GM12873 (cell line): ENCODE data around the gene ZCCHC7.

ENCODE experiments used
- TF ChIP-seq, protein P1 (sequence below): IDR thresholded peaks from 2 replicates; pipeline ENCODE4 v1.5.1; 2012; ENCODE audit warnings: low read depth, mild to moderate bottlenecking, moderate library complexity, low read length, control low read depth; ENCODE audit not compliant: insufficient read depth; ENCODE audit errors: missing control alignments

Gene ZCCHC7

DNA sequence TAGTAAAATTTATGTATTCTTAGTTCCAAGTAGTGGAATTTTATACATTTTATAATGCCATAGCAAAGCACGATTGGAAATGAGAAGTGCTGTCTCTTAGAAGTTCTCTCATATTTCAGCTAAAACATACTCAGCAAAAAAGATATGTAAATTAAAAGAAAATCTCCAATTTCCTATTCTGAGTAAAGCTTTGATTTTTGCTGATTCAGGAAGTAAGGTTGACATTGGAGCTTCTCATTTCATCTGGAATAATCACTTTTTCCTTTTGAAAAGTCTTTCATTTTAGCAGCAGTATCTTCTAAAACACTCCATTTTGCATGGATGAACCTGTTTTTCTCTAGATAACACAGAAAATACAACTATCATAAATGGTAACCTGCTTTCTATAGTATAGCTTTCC is 121.0 kb downstream of the ZCCHC7 start:
- TF ChIP-seq, protein P1, sequence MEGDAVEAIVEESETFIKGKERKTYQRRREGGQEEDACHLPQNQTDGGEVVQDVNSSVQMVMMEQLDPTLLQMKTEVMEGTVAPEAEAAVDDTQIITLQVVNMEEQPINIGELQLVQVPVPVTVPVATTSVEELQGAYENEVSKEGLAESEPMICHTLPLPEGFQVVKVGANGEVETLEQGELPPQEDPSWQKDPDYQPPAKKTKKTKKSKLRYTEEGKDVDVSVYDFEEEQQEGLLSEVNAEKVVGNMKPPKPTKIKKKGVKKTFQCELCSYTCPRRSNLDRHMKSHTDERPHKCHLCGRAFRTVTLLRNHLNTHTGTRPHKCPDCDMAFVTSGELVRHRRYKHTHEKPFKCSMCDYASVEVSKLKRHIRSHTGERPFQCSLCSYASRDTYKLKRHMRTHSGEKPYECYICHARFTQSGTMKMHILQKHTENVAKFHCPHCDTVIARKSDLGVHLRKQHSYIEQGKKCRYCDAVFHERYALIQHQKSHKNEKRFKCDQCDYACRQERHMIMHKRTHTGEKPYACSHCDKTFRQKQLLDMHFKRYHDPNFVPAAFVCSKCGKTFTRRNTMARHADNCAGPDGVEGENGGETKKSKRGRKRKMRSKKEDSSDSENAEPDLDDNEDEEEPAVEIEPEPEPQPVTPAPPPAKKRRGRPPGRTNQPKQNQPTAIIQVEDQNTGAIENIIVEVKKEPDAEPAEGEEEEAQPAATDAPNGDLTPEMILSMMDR: no peak

DNA sequence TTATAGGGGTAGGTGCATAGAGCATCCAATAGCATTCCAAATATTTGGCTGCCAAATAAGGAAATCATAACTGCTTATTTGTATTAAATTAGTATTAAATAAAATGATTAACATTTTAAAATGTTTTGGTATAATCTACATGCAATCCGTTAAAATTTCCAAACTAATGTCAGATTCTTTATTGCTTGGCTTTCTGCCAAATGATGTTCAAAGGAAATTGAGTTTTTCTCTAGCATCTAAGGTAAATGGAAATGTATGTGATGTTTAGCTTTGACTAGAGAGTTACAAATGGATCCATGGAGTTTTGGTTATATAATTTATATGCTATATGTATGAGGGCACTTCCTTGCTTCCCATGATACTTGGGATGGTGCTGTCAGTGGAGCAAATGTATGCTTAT is 121.7 kb downstream of the ZCCHC7 start:
- TF ChIP-seq, protein P1: no peak

DNA sequence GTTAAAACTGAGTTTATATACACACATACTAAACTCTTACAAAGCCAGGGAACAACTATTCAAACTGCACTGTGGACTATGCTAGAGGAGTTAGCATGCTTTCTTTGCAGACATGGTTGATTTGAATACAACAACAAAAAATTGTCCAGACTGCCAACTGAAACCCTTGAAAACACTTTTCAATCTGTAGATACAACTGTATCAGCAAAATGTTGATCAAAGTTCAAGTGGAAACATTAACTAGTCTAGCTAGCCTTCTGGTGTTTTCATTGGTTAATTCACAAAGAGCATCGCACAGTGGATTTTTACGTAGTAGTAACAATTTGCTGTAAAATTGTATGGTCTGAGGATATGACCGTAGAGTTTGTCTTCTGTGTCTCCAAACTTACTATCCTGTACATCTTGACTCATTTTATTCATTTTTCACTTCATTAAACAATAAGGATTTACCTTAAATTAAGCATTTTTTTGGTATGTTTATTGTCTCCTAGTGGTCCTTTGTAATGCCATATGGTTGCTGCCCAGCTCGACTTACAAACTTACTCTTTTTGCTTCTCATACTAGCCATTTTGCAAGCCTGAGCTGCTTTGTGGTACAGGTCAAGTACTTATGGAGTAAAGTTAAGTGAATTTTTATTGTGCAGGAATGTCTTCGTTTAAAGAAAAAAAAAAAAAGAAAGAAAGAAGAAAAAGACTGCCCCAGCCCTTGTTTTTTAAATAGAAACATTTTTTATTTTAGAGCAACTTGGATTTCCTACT is 123.4 kb downstream of the ZCCHC7 start:
- TF ChIP-seq, protein P1: no peak

DNA sequence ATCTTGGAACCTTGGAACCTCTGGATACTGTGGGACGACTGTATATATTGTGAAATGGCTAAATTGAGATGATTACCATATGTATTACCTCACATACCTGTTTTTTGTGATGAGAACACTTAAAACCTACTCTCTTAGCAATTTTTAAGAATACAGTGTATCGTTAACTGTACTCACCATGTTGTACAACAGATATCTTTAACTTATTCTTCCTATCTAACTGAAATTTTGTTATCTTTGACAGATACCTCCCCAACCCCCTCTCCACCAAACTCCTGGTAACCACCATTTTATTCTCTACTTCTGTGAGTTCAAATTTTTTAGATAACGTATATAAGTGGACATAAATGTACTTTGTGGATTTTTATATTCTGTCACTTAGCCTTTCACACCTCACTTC is 126.5 kb downstream of the ZCCHC7 start:
- TF ChIP-seq, protein P1: no peak

DNA sequence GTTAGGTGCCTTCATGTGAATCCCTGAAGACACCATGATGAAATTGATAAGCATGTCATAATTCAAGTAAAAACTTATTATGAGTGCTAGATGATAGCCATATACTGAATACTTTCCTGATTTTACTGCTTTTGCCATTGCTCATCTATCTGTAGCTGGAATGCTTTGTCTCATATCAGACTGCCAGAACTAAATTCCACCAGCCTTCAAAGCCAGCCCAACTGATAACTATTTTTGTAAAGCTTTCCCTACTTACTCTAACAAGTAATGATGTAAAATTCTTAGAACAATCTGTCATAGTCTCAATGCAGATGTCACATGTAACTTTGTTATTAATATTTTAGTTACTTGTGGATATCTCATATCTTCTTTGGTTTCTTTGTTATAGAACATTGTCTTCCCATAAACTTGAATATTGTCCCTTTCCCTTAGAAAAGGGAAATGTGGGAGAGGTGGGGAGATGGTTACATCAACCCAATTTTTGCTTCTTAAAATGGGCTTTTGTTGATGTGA is 128.3 kb downstream of the ZCCHC7 start:
- TF ChIP-seq, protein P1: no peak

DNA sequence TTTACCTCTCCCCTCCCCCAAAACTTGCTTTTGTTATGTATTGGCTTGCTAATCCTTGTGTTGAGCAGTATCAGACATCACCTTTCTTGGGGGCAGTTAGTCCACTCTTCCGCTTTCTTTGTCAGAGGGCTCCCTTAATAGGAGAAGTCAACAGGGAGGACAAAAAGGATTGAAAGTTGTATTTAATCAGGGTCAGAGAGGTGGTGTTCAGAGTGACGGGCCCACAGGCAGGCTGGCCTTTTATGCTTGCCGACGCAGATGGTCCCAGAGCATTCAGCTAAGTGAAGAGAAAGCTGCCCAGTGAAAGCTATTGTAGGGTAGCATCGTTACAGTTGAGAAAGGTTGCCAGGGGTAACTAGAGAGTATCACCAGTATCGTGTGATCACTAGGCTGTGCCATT is 131.1 kb downstream of the ZCCHC7 start:
- TF ChIP-seq, protein P1: no peak

DNA sequence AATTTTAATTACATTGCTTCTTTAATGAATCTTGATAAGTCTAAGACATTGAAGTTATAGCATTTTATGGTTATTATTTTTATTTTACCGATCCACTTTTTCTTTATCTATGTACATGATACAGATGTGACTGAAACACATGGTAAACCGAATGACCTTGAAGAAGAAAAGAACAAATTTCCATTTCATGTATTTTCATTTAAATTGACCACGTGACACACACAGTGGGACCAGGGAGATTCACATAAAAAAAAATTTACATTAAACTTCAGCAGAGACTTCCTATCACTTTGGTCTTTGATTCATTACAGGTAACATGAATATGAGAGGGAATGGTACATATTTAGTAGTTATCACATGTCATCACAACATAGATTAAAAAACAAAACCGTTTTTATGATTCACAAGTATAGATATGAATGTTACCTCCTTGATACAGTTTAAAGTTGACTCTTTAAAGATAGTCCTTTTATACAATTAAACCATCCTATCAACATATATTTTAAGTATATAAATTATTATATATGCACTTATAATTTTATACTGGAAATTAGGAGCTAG is 133.1 kb downstream of the ZCCHC7 start:
- TF ChIP-seq, protein P1: no peak
